GM19467 (cell line): ENCODE measurements around the gene ECM1.

Experiments
- ATAC-seq: cut with Tn5 transposase; IDR thresholded peaks from one replicate; pipeline ENCODE4 v1.9.1; 2021; ENCODE audit warnings: mild to moderate bottlenecking, moderate library complexity; ENCODE audit not compliant: unreplicated experiment

ECM1 gene

DNA sequence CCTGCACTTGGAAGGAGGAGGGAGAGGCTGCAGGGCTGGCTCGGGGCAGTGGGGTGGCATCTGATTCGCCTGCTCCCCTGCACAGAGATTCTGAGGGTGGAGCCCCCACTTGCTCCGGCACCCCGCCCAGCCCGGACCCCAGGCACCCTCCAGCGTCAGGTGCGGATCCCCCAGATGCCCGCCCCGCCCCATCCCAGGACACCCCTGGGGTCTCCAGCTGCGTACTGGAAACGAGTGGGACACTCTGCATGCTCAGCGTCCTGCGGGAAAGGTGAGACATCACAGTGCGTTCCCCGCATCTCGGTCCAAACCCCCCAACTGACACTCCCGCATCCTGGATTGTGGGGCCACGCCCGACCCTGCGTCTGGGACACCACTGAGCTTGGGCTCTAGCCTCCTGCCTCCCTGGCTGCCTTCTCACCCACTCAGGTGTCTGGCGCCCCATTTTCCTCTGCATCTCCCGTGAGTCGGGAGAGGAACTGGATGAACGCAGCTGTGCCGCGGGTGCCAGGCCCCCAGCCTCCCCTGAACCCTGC is 49.2 kb downstream of the ECM1 start:
- ATAC-seq: no peak

DNA sequence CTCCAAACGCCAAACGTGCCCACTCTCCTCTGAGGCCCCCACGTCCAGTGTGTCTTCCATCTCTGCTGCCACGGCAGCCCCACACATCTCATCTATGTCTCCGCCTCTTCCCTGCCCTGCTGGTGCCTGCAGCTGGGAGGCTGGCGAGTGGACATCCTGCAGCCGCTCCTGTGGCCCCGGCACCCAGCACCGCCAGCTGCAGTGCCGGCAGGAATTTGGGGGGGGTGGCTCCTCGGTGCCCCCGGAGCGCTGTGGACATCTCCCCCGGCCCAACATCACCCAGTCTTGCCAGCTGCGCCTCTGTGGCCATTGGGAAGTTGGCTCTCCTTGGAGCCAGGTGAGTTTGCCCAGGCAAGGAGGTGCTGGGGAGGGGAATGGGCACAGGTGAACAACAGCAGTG is 49.9 kb downstream of the ECM1 start:
- ATAC-seq: no peak

DNA sequence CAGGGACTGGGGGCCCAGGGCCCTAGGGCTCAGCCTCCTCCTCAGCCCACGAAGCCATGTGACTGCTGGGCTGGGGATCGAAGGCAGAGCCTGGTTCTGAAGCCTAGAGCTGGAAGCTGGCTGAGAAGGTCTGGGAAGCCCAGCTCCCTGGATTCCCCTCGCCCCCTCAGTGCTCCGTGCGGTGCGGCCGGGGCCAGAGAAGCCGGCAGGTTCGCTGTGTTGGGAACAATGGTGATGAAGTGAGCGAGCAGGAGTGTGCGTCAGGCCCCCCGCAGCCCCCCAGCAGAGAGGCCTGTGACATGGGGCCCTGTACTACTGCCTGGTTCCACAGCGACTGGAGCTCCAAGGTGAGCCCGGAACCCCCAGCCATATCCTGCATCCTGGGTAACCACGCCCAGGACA is 50.4 kb downstream of the ECM1 start:
- no peak for ATAC-seq

DNA sequence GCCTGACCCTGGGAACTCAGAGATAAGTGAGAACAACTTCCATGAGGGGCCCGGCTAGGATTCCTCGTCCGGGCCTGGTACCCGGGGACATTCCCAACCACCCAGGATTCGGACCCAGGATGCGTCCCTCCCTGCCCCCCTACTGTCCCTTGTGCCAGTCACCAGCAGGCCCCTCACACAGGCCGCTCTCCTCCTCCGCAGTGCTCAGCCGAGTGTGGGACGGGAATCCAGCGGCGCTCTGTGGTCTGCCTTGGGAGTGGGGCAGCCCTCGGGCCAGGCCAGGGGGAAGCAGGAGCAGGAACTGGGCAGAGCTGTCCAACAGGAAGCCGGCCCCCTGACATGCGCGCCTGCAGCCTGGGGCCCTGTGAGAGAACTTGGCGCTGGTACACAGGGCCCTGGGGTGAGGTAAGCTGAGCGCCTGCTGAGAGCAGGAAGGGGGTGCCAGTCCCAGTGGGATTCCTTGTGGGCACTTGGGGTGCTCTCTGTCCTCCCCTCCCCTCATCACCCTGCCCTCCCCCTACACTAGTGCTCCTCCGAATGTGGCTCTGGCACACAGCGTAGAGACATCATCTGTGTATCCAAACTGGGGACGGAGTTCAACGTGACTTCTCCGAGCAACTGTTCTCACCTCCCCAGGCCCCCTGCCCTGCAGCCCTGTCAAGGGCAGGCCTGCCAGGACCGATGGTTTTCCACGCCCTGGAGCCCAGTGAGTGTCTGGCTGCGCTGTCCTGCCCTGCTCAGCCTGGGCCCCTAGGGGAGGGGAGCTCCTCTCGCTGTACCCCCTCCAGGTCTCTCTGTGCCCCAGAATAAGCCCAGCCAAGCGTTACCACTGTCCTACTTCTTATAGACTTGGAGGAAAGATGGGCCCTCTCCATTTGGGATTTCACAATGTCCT is 51.1 kb downstream of the ECM1 start:
- no peak for ATAC-seq

DNA sequence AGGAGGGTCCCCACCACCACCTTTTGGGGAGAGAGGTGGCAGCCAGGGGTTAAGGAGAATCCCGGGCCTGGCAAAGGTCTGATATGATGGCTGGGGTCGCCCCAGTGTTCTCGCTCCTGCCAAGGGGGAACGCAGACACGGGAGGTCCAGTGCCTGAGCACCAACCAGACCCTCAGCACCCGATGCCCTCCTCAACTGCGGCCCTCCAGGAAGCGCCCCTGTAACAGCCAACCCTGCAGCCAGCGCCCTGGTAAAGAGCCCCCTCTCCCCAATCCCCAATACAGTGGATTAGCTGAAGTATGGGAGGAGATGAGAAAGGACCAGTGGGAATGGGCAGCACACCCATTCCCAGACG is 51.7 kb downstream of the ECM1 start:
- no peak for ATAC-seq

DNA sequence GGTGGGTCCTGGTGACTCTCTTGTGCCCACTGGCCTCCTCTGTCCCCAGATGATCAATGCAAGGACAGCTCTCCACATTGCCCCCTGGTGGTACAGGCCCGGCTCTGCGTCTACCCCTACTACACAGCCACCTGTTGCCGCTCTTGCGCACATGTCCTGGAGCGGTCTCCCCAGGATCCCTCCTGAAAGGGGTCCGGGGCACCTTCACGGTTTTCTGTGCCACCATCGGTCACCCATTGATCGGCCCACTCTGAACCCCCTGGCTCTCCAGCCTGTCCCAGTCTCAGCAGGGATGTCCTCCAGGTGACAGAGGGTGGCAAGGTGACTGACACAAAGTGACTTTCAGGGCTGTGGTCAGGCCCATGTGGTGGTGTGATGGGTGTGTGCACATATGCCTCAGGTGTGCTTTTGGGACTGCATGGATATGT is 52.1 kb downstream of the ECM1 start:
- ATAC-seq: no peak

DNA sequence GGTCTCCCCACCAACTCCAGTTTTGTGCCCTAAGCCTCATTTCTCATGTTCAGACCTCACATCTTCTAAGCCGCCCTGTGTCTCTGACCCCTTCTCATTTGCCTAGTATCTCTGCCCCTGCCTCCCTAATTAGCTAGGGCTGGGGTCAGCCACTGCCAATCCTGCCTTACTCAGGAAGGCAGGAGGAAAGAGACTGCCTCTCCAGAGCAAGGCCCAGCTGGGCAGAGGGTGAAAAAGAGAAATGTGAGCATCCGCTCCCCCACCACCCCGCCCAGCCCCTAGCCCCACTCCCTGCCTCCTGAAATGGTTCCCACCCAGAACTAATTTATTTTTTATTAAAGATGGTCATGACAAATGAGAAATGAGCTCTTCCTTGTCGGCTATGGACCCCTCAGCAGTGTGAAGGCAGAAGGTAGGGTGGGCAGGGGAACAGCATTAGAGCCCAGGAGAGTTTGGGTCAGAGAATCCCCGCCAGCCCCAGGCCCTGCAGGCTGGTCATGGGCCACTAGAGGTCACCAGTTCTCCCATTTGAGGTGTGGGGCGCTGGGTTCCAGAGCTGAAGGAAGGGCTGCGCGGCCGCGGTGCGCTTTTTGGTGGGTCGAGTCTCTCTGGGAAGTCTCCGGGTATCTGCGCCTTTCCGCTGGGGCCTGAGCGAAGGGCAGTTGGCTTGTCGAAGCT is 52.8 kb downstream of the ECM1 start:
- peak; percentile 33 for ATAC-seq

DNA sequence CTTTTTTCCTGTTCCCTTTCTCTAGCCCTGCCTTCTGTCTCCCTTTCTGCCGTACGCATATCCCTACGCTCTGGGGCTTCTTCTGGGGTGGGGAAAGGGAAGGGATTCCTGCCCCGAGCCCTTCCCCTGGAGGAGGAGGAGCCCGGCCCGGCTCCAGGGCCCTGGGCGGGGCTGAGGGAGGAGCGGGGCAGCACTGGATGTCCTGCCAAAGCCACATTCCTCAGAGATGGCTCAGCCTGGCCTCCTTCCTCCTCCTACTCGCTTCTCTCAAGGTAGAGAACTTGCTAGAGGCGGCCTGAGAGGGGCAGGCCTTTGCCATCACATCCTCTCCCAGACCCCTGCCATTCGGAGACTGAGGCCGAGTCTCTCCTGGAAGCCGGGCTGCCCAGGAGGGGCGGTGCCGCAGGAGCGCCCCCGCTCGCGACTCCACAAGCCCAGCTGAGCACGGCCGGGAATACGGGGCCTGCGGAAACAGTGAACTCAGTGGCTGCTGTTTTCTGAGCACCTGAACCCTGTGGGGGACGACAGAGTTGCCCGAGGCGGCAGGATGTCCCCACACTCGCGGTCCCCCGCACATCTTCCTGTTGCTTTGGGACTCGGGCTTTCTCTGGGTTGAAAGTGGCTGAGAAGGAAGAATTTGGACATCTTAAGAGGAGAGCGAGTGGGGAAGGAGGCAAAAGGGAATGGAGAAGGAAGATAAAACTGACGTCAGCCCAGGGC is 53.5 kb downstream of the ECM1 start:
- ATAC-seq: peak; percentile 16

DNA sequence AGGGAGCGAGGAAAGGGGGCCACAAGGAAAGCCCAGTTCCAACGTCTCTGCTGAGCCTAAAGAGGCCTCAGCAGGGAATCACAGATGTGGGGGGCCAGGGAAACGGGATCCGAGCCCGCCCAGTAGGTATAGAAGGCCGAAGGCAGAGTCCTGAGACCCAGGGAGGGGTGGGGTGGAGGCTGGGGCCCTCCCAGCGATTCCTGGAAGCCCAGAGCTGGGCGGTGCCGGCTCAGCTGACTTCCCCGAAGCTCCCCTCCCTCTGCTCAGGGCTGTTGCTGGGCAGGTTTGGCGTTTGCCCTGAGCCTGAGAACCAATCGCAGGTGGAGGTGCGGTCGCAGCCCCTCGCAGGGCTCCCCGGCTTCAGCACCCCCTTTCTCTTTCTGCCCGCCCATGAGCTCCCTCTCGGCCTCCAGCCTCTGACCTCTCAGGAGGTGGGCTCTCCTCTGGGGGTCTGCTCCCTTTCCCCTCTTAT is 54.1 kb downstream of the ECM1 start:
- no peak for ATAC-seq

DNA sequence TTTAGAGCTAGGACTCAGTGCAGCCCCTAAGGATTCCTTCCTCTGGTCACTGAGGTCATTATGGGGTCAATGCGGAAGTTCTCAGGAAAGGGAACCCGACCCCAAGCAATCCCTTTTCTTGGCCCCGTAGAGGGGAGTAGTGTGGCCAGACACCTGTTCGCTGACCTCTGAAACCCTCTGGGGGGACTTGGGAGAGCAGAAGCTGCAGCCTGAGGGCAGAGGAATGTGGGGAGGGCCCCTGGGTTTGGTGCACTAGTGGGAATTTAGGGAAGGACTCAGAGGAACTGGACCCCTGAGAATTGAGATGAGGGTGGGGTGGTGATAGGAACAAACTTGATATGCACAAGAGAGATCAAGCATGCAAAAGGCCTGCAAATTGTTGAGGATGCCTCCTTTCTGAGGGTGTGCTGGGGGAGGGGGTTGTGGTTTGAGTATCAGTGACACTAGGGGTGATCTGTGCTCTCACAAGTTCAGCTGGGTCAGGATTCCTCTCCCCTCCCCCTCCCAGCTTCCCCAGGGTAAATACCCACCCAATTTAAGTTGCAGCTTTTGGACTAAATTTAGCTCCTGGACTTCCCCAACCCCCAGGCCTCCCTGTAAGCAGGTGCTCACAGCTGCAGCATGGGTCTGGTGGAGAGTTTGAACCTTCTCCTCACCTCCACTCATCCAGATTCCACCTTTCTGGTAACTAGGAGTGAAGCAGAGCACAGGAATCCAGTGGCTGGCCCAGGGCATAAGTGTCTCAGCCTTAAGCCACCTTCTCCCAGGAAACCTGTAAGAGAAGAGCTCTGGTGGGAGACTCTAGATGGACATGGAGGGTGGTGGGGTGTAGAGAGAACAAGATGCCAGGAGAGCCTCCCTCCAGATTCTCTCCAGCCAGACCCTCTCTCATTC is 54.8 kb downstream of the ECM1 start:
- ATAC-seq: peak; percentile 28
